B cell (primary cell): ENCODE data around the gene ZNF3. TPM values are rescaled to one million over a fixed set of nuclear protein-coding genes. Genes with fewer than 3 reads are reported as not detected.

ENCODE experiments used
- ATAC-seq: fragments of 200-7000 bp; cut with Tn5 transposase; one replicate; pipeline ENCODE4 v1.10.0; 2021; ENCODE audit warnings: low read depth, mild to moderate bottlenecking, moderate number of reproducible peaks, moderate library complexity
- CTCF ChIA-PET: fragments of 350-600 bp; sonication (Branson Sonifier 250); formaldehyde crosslinking; loops from one replicate; lab custom pipeline; 2021; ENCODE audit warnings: antibody characterized with exemption, inconsistent platforms; lab: Charles Lee
- POLR2A ChIA-PET: fragments of 350-600 bp; sonication (Branson Sonifier 250); formaldehyde crosslinking; loops from one replicate; lab custom pipeline; 2021; ENCODE audit warnings: antibody characterized with exemption; lab: Charles Lee
- DNase-seq: peaks from one replicate; pipeline ENCODE4 v3.0.0; 2013
- H2AFZ ChIP-seq: 2 replicates; pipeline ENCODE4 v1.6.1; 2012; ENCODE audit warnings: mild to moderate bottlenecking, low read depth, low read length; ENCODE audit not compliant: insufficient read depth, poor library complexity, severe bottlenecking
- H3K27ac ChIP-seq, 2 donors: 1 replicate in 1 of 2; 2 replicates in 1 of 2; pipeline ENCODE4 v1.5.1; 2012 to 2013; ENCODE audit warnings: low read length in 2 of 2, mild to moderate bottlenecking in 2 of 2, moderate library complexity in 1 of 2
- H3K27me3 ChIP-seq, 4 experiments: fragments of 200-600 bp in 1 of 4; sonication (generic) in 1 of 4; replicated peaks in 1 of 4; 1 replicate in 2 of 4; 2 replicates in 2 of 4; pipeline versions ENCODE4 v1.6.1 to v1.7.0; 2013 to 2016; ENCODE audit warnings: low read length in 3 of 4, mild to moderate bottlenecking in 2 of 4, mixed read lengths in 1 of 4, moderate library complexity in 1 of 4; ENCODE audit not compliant: insufficient read depth in 4 of 4, control insufficient read depth in 3 of 4; ENCODE audit errors: control extremely low read depth in 1 of 4
- H3K36me3 ChIP-seq, 2 experiments: replicated peaks in 1 of 2; 1 replicate in 1 of 2; 2 replicates in 1 of 2; pipeline versions ENCODE4 v1.6.1 to v1.7.1; 2013; ENCODE audit warnings: low read length in 1 of 2; ENCODE audit not compliant: insufficient read depth in 2 of 2, control insufficient read depth in 1 of 2; ENCODE audit errors: control extremely low read depth in 1 of 2, extremely low read depth in 1 of 2
- H3K4me1 ChIP-seq, 2 donors: fragments of 200-600 bp in 1 of 2; sonication (generic) in 1 of 2; 1 replicate in 1 of 2; 2 replicates in 1 of 2; pipeline versions ENCODE4 v1.5.1 to v1.6.1; 2013 to 2017; ENCODE audit warnings: low read length in 2 of 2; ENCODE audit not compliant: control insufficient read depth in 2 of 2, insufficient read depth in 2 of 2
- H3K4me2 ChIP-seq: replicated peaks from 2 replicates; pipeline ENCODE3; 2012; ENCODE audit warnings: mild to moderate bottlenecking, low read depth, low read length; ENCODE audit not compliant: poor library complexity, severe bottlenecking
- H3K4me3 ChIP-seq, 5 experiments: fragments of 200-600 bp in 1 of 5; sonication (generic) in 1 of 5; 1 replicate in 3 of 5; 2 replicates in 2 of 5; pipeline versions ENCODE4 v1.5.1 to v1.7.0; 2011 to 2016; ENCODE audit warnings: low read length in 4 of 5, mild to moderate bottlenecking in 4 of 5, low read depth in 2 of 5, control low read depth in 1 of 5, moderate library complexity in 1 of 5; ENCODE audit not compliant: insufficient read depth in 1 of 5; ENCODE audit errors: control extremely low read depth in 1 of 5, extremely low read depth in 1 of 5
- H3K79me2 ChIP-seq: fragments of 200-600 bp; sonication (generic); one replicate; pipeline ENCODE4 v1.6.0; 2016; ENCODE audit warnings: low read length; ENCODE audit not compliant: control insufficient read depth, insufficient read depth
- H3K9ac ChIP-seq: fragments of 200-600 bp; sonication (generic); 2 replicates; pipeline ENCODE4 v1.6.1; 2017; ENCODE audit warnings: mild to moderate bottlenecking, low read length, moderate library complexity
- H3K9me3 ChIP-seq, 3 donors: one replicate each; pipeline versions ENCODE4 v1.6.1 to v1.7.1; 2013; ENCODE audit warnings: low read length in 2 of 3; ENCODE audit not compliant: control insufficient read depth in 2 of 3, insufficient read depth in 1 of 3; ENCODE audit errors: control extremely low read depth in 1 of 3
- H4K20me1 ChIP-seq: 2 replicates; pipeline ENCODE4 v1.6.0; 2012; ENCODE audit warnings: mild to moderate bottlenecking, low read length; ENCODE audit not compliant: insufficient read depth, control insufficient read depth, poor library complexity, severe bottlenecking
- H3K27ac Mint-ChIP-seq: one replicate; pipeline ENCODE4 v1.8.0; 2021; ENCODE audit warnings: mixed read lengths
- H3K27me3 Mint-ChIP-seq: one replicate; pipeline ENCODE4 v1.8.0; 2021; ENCODE audit warnings: mixed read lengths
- H3K4me1 Mint-ChIP-seq: one replicate; pipeline ENCODE4 v1.8.0; 2021; ENCODE audit warnings: mixed read lengths
- H3K4me3 Mint-ChIP-seq: one replicate; pipeline ENCODE4 v1.8.0; 2021; ENCODE audit warnings: mixed read lengths
- H3K9me3 Mint-ChIP-seq: one replicate; pipeline ENCODE4 v1.8.0; 2022; ENCODE audit warnings: mixed read lengths; ENCODE audit not compliant: insufficient read depth
- EZH2 ChIP-seq: IDR thresholded peaks from 2 replicates; pipeline ENCODE4 v1.6.1; 2012; ENCODE audit warnings: borderline replicate concordance, low read depth, mild to moderate bottlenecking, moderate library complexity, low read length; ENCODE audit not compliant: insufficient read depth, poor library complexity, severe bottlenecking
- WGBS: methylation state at CpG from one replicate; pipeline ENCODE4 v1.1.5; 2013; ENCODE audit warnings: missing lambda C conversion rate; ENCODE audit not compliant: insufficient coverage; 5-methylcytosine and 5-hydroxymethylcytosine counted together
- intact Hi-C: fragments of 100-400 bp; cut with micrococcal nuclease; formaldehyde crosslinking; loops from one replicate; pipeline ENCODE4 v1.10.0; 2022
- polyA plus RNA-seq: library from polyadenylated mRNA; depleted of rRNA; stranded (reverse); fragments of >200 nt; gene quantifications from 2 replicates; pipeline ENCODE4 v1.2.3, GENCODE V29; 2012
- total RNA-seq, 2 donors: library from RNA; stranded (reverse); fragments of 120-200 nt in 1 of 2; gene quantifications; 1 replicate in 1 of 2; 2 replicates in 1 of 2; pipeline versions ENCODE4 v1.2.3 to v1.2.4, GENCODE V29; 2013 to 2022
- TF ChIP-seq, protein P1 (sequence below): fragments of 200-600 bp; IDR thresholded peaks from one replicate; pipeline ENCODE4 v1.8.0; 2022; ENCODE audit warnings: antibody characterized with exemption, mild to moderate bottlenecking

ZNF3 gene
- total and polyA plus RNA-seq, 2 donors (not counting 1 experiment from before 2014, with no cell fraction given) = 19.2 to 44.8 TPM

DNA sequence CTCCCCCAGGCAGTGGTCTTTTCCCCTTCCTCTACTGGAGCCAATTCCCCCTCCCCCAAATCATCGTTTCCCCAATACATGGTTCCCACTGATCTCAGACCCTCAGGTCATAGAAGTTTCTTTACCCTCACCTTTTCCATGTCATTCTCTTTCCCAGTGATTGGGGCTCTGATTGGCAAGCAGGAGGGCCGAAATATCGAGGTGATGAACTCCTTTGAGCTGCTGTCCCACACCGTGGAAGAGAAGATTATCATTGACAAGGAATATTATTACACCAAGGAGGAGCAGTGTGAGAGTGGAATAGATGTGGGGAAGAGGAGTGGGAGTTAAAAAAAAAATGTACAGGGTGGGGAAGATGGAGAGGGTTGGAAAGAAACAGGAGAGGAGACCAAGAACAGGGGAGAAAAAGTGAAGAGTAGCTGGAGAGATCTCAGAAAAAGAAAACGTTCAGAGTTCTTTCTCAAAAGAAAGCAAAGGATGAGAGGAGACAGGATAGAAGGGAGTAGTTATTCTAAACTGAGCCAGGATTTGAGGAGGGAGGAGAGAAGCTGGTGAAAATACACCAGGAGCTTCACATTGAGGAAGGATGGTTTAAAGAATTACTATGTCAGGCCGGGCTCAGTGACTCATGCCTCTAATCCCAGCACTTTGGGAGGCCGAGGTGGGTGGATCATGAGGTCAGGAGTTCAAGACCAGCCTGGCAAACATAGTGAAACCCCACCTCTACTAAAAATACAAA is 8.1 kb upstream of the ZNF3 start:
- no peaks in the 10 kb centered on the region for H3K9me3 ChIP-seq
- peaks cover 0 to 42% of the 10 kb centered on the region in 2 experiments for H3K36me3 ChIP-seq
- intact Hi-C loops = loop anchor here (1.0 to 10.0 kb wide), 4 partner anchors 8 to 585 kb away; partner anchors contain the start of genes GNB2, MOSPD3, ZKSCAN5 and ZNF3
- peak overlapping the region; percentile 93 for H3K4me3 Mint-ChIP-seq
- no peaks in the 10 kb centered on the region for H3K27me3 ChIP-seq
- H3K79me2 ChIP-seq = peaks cover 14% of the 10 kb centered on the region
- H3K4me3 ChIP-seq = peak overlapping the region; percentile 68 to 91 (median 74)
- peak overlapping the region; percentile 84 for H3K4me2 ChIP-seq
- no peaks in the 10 kb centered on the region for H3K27me3 Mint-ChIP-seq
- H3K4me1 Mint-ChIP-seq = peaks cover 19% of the 10 kb centered on the region
- ChIA-PET POLR2A (interaction anchor here (0.6 to 1.6 kb wide), 4 partner anchors 11 to 118 kb away, joined by 3 to 10 read pairs (median 3); partner anchors contain the start of genes AP4M1 and MCM7), CTCF (interaction anchor here (0.9 to 1.2 kb wide), 2 partner anchors 11 to 49 kb away, joined by 3 read pairs; no protein-coding TSS in a partner anchor)
- peaks cover 20% of the 10 kb centered on the region for H4K20me1 ChIP-seq
- 61% methylated on average over 1 of the region's 7 CpGs for WGBS
- H3K9ac ChIP-seq = peak overlapping the region; percentile 79
- no peak for TF ChIP-seq EZH2
- TF ChIP-seq, protein P1, sequence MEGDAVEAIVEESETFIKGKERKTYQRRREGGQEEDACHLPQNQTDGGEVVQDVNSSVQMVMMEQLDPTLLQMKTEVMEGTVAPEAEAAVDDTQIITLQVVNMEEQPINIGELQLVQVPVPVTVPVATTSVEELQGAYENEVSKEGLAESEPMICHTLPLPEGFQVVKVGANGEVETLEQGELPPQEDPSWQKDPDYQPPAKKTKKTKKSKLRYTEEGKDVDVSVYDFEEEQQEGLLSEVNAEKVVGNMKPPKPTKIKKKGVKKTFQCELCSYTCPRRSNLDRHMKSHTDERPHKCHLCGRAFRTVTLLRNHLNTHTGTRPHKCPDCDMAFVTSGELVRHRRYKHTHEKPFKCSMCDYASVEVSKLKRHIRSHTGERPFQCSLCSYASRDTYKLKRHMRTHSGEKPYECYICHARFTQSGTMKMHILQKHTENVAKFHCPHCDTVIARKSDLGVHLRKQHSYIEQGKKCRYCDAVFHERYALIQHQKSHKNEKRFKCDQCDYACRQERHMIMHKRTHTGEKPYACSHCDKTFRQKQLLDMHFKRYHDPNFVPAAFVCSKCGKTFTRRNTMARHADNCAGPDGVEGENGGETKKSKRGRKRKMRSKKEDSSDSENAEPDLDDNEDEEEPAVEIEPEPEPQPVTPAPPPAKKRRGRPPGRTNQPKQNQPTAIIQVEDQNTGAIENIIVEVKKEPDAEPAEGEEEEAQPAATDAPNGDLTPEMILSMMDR = no peak
- H3K9me3 Mint-ChIP-seq = no peaks in the 10 kb centered on the region
- peak overlapping the region; percentile 62 to 77 for H3K27ac ChIP-seq
- H2AFZ ChIP-seq = peak overlapping the region; percentile 92
- H3K4me1 ChIP-seq = peaks cover 14 to 18% of the 10 kb centered on the region in 2 donors
- DNase-seq (no peak), ATAC-seq (no peak)
- H3K27ac Mint-ChIP-seq = peak overlapping the region; percentile 96
